SK-N-SH treated with all-trans-retinoic acid at 6 μM for 48 hours (cell line): ENCODE measurements around the gene LVRN.

Experiments
- BACH2 ChIP-seq: fragments of 250-450 bp; sonication (Bioruptor Pico); IDR thresholded peaks from 2 replicates; pipeline ENCODE4 v1.9.0; 2021; ENCODE audit warnings: mild to moderate bottlenecking, borderline replicate concordance
- OSR1 ChIP-seq: fragments of 250-450 bp; sonication (Bioruptor Pico); IDR thresholded peaks from 2 replicates; pipeline ENCODE4 v1.8.0; 2022; ENCODE audit warnings: moderate library complexity, mild to moderate bottlenecking, inconsistent platforms
- ZFP3 ChIP-seq: fragments of 250-450 bp; sonication (Bioruptor Pico); IDR thresholded peaks from 2 replicates; pipeline ENCODE4 v1.5.0; 2020; ENCODE audit warnings: mild to moderate bottlenecking, moderate library complexity
- ZNF70 ChIP-seq: fragments of 450-650 bp; formaldehyde crosslinking; IDR thresholded peaks from 2 replicates; pipeline ENCODE4 v1.5.0; 2020; ENCODE audit warnings: mild to moderate bottlenecking, moderate library complexity
- TF ChIP-seq, protein P1 (sequence below): fragments of 250-450 bp; sonication (Bioruptor Pico); IDR thresholded peaks from 2 replicates; pipeline ENCODE4 v1.8.0; 2021; ENCODE audit warnings: low read depth, mild to moderate bottlenecking, moderate library complexity, borderline replicate concordance
- TF ChIP-seq, protein P2 (sequence below): fragments of 250-450 bp; sonication (Bioruptor Pico); IDR thresholded peaks from 2 replicates; pipeline ENCODE4 v1.5.0; 2020; ENCODE audit warnings: mild to moderate bottlenecking, moderate library complexity

DNA sequence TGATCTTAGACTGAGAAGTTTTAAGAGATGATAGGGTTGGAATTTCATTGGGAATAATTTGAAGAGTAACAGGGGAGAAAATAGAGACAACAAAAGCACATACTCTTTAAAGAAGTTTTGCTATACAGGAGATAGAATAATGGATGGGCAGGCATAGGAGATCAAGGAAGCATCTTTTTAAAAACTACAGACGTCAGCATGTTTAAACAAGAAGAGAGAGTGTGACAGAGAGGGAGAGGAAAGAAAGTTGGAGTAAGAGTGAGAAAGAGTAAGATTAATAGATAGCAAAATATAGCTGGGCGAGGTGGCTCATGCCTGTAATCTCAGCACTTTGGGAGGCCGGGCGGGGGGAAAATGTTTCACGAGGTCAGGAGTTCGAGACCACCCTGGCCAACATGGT is 5.3 kb upstream of the LVRN start:
- TF ChIP-seq BACH2 (CRISPR knock-in tag) (no peak), ZNF70 (no peak), ZFP3 (CRISPR knock-in tag) (no peak), OSR1 (CRISPR knock-in tag) (no peak)
- TF ChIP-seq, protein P1, sequence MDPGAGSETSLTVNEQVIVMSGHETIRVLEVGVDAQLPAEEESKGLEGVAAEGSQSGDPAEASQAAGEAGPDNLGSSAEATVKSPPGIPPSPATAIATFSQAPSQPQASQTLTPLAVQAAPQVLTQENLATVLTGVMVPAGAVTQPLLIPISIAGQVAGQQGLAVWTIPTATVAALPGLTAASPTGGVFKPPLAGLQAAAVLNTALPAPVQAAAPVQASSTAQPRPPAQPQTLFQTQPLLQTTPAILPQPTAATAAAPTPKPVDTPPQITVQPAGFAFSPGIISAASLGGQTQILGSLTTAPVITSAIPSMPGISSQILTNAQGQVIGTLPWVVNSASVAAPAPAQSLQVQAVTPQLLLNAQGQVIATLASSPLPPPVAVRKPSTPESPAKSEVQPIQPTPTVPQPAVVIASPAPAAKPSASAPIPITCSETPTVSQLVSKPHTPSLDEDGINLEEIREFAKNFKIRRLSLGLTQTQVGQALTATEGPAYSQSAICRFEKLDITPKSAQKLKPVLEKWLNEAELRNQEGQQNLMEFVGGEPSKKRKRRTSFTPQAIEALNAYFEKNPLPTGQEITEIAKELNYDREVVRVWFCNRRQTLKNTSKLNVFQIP (CRISPR knock-in tag) = no peak
- TF ChIP-seq, protein P2, sequence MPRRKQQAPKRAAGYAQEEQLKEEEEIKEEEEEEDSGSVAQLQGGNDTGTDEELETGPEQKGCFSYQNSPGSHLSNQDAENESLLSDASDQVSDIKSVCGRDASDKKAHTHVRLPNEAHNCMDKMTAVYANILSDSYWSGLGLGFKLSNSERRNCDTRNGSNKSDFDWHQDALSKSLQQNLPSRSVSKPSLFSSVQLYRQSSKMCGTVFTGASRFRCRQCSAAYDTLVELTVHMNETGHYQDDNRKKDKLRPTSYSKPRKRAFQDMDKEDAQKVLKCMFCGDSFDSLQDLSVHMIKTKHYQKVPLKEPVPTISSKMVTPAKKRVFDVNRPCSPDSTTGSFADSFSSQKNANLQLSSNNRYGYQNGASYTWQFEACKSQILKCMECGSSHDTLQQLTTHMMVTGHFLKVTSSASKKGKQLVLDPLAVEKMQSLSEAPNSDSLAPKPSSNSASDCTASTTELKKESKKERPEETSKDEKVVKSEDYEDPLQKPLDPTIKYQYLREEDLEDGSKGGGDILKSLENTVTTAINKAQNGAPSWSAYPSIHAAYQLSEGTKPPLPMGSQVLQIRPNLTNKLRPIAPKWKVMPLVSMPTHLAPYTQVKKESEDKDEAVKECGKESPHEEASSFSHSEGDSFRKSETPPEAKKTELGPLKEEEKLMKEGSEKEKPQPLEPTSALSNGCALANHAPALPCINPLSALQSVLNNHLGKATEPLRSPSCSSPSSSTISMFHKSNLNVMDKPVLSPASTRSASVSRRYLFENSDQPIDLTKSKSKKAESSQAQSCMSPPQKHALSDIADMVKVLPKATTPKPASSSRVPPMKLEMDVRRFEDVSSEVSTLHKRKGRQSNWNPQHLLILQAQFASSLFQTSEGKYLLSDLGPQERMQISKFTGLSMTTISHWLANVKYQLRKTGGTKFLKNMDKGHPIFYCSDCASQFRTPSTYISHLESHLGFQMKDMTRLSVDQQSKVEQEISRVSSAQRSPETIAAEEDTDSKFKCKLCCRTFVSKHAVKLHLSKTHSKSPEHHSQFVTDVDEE (CRISPR knock-in tag) = no peak
